Hematopoietic multipotent progenitor cell (in vitro differentiated cells): Measurements from ENCODE around the gene ING2. TPM values are rescaled to one million over a fixed set of nuclear protein-coding genes. Genes with fewer than 3 reads are reported as not detected.
"Not testable (repeated sequence)": the region's sequence is repeated elsewhere in the genome, so short reads cannot be mapped to it uniquely, and the experiment has no call there.

Experiments used
- DNase-seq, 3 donors: peaks; one replicate each; pipeline ENCODE4 v3.0.0-alpha.2; 2011 to 2015; ENCODE audit warnings: low read depth in 2 of 3, low spot score in 2 of 3
- total RNA-seq: library from RNA; depleted of rRNA; stranded (reverse); fragments of >200 nt; gene quantifications from one replicate; pipeline ENCODE4 v1.2.3, GENCODE V29; 2012

Gene ING2, protein sequence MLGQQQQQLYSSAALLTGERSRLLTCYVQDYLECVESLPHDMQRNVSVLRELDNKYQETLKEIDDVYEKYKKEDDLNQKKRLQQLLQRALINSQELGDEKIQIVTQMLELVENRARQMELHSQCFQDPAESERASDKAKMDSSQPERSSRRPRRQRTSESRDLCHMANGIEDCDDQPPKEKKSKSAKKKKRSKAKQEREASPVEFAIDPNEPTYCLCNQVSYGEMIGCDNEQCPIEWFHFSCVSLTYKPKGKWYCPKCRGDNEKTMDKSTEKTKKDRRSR
- total RNA-seq, result 14.0 TPM

DNA sequence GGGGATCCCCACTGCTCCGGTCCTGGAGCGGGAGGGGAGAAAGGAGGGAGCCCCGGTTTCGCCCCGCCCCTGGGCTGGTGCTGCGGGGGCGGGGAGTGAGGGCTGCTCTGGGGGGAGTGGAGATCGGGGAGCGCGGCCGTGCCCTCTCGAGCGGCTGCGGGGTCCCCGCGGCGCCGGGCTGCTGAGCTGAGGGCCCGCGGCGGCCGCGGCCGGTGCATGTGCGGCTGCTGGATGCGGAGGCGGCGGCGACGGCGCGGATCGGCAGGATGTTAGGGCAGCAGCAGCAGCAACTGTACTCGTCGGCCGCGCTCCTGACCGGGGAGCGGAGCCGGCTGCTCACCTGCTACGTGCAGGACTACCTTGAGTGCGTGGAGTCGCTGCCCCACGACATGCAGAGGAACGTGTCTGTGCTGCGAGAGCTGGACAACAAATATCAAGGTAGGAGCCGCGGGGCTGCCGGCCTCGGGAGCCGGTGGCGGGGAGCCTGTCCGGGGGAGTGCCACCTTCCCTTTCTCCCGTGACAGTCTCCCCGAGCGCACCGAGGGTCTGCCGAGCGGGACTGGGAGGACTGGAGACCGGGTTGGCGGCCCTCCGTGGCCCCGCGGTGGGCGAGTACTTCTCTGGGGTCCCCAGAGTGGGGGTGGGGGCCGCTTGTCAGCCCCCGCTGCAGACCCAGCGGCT is at the start of gene ING2:
Gene ING2, plus strand, starts transcription at position 129 of the 681 bp plus-strand sequence. Its CDS starts 138 bp downstream, at position 267.
- DNase-seq, result peak in 1 of 3 donors; percentile 91

DNA sequence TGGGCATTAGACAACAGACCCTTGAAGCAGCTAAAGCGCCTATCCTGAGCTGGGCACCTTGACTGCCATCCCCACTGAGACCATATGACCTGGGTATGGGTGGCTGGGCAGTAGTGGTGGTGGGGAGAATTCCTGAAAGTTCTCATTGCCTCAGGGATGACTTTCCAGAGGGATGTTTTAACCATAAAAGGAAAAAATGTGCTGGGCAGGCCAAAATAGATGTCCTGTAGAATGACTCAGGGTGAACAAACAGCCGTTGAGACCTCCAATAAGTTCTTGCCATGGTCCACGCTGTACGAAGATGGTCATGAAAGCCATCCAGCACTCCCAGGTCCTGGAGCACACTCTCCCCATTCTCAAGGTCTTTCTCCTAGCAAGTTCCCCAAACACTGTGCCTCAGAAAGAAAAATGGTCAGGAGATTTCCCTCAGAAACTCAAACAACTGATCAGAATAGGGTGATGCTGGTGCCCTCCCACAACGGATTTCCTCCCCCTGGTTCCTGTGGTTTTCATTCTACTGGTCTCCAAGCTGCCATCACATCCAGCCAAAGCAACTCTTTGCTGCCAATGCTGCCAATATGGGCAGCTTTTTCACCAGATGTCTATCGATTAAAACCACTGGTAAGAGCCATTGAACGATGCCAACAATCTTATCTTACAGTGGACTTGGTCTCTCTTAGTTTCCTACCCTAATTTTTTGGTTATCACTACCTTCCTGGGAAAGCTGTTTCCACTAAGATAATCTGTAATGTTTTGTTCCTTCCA is 49.2 kb upstream of the ING2 start:
- peak in 2 of 3 donors; percentile 67 to 84 for DNase-seq

DNA sequence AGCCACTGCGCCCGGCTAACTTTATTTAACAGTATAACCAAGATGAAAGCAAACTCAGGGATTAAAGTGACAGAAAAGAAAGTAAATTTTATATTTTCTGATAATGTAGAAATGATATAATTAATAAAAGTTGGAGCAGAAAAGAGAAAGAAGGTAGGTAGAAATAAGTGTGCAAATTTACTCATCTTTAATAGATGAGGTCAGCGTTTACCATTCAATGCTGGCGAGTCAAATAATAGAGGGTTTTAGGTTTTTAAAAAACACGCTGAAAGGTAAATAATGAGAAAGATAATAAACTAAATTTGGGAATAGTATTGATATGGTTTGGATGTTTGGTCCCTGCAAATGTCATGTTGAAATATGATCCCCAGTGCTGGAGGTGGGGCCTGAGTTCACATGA is 46.9 kb upstream of the ING2 start:
- no peak for DNase-seq

DNA sequence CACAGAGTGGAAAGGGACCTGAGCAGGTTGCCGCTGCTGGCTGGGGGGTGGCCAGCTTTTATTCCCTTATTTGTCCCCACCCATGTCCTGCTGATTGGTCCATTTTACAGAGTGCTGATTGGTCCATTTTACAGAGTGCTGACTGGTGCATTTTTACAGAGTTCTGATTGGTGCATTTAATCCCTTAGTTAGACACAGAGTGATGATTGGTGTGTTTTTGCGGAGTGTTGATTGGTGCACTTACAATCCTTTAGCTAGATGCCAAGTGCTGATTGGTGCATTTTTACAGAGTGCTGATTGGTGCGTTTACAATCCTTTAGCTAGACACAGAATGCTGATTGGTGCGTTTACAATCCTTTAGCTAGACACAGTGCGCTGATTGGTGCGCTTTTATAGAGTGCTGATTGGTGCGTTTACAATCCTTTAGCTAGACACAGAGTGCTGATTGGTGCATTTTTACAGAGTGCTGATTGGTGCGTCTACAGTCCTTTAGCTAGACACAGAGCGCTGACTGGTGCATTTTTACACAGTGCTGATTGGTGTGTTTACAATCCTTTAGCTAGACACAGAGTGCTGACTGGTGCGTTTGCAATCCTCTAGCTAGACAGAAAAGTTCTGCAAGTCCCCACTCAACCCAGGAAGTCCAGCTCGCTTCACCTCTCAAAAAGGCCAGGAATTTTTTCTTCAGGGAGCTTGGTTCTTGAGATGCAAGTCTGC is 40.8 kb upstream of the ING2 start:
- not testable (repeated sequence) for DNase-seq

DNA sequence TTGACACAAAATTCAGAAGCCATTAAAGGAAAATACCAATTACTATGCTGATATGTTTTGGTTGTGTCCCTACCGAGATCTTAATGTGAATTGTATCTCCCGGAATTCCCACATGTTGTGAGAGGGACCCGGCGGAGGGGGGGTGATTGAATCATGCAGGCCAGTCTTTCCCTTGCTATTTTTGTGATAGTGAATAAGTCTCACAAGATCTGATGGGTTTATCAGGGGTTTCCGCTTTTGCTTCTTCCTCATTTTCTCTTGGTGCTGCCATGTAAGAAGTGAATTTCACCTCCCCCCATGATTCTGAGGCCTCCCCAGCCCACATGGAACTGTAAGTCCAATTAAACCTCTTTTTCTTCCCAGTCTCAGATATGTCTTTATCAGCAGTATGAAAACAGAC is 39.0 kb upstream of the ING2 start:
- peak in 1 of 3 donors; percentile 27 for DNase-seq

DNA sequence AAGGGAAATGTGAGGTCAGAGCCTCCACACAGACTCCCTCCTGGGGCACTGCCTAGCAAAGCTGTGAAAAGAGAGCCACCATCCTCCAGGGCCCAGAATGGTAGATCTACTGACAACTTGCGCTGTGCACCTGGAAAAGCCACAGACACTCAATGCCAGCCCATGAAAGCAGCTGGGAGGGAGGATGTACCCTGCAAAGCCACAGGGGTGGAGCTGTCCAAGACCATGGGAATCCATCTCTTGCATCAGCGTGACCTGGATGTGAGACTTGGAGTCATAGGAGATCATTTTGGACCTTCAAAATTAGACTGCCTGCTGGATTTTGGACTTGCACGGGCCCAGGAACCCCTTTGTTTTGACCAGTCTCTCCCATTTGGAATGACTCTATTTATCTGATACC is 37.6 kb upstream of the ING2 start:
- no peak for DNase-seq

DNA sequence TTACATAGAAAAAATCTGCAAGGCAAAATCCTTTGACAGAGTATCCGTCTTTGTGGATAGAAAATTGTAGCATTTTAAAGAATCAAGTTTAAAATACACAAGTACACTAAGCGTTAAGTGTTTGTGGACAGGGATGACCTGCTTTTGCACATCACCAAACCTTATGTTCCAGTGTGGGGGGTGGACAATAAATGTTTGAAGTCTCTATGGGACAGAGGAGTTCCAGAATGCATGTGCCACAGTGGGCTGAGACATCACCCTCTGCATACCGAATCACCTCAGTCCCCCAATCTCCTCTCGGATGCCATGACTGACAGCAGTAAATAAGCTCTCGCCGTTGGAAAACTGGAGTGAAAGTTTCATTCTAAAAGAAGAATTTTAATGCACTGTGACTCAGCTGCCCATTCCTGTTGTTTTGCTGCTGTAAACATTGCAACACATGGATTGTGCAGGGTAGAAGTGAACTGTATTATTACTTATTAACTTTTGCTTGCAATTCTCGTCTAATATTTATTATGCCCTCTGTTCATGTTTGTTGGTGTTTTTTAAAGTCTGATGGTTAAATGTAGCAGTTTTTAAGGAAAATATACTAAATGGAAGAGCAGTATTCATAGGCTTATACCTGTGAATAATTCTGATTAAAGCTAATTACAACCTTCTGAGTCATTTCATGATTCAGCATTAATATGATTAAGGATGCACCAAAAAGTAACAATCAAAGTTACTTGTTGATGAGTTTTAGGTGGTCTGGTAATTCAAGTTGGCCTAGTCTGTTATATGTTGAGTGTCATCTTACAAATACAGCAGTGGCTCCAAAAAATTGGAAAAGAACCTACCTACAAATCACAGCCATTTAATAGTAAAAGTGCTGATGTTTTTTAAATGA is 36.4 kb upstream of the ING2 start:
- DNase-seq, result no peak

DNA sequence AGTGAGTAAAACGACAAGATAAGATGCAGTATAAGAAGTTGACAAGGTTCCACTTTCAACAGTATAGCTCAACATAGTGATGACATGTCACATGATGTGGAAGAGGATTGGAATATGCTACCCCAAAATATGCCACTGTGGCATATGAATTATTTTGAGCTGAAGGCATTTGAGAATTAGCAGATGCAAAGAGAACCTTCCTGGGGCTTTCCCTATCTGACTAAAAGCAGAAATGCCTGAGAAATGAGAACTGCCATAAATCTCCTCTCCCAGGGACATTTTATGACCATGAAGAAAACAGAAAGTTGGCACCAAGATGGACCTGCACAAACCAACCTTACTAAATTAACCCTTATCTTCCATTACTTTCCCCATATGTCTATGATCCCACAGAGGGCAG is 35.6 kb upstream of the ING2 start:
- DNase-seq, result no peak

DNA sequence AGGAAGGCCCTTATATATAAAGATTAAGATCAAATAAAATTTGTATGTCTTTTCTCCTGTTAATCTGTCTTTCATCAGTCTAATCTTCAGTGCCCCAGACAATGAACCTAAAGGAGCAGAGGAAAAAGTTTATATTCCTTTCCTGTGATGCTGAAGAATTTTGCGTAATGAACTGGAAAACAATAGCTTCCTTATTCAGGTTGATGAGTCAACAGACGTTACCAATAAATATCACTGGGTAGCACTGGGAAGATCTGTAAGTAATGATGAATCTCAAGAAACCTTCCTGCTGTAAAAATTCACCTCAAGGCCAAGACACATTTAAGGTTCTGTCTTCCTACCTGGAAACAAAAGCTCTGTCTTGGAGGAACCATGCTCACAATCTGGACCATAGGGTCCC is 34.9 kb upstream of the ING2 start:
- no peak for DNase-seq

DNA sequence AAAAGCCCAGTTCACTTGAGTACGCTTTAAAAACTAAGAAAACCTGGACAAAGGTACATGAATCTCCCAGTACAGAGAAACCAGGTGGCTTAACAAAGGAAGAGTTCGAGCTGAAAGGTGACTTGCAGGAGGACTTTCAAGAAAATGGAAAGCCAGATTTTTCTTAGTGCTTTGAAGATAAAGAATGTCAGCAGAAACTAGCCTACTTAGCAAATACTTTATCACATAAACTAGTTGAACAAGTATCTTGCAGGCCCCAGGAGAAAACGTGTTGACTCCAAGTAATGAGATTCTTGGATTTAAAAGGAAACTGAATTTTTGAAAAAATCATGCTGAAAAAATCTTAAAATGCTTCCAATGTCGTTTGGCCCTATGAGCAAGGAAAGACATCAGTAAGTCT is 34.0 kb upstream of the ING2 start:
- DNase-seq, result no peak

DNA sequence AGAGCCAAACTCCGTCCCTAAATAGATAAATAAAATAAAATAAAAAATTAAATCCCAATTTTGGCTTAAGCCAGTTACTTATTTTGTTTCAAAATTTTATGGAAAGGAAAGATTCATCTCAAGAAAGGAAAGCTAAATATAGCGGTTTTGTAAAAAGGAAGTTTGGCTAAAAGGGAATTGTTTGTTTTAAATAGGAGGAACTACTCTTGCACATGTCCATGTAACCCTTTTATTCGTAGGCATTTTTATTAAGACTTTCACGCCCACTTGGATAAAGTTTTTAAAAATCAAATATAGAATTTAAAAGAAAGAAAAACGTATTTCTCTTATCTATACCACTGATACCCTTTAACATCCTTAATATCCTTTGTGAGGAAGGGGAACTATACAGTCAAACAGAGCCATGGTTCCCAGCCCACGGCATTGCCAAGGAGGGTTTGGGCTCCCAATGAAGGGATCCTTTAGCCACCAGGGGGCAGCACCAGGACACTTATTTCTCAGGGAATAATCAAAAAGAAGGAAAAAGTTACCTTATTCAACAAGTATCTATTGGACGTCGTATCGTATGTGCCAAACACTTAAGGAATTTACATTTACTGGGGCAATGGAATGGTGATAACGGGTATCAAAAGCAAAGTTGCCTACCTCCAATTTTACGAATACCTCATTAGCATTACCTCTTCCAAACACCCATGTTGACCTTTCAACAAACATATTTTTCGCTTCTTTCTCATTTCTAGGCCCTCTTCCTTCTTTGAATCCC is 32.7 kb upstream of the ING2 start:
- DNase-seq, result peak; percentile 45 to 87 (median 76)

DNA sequence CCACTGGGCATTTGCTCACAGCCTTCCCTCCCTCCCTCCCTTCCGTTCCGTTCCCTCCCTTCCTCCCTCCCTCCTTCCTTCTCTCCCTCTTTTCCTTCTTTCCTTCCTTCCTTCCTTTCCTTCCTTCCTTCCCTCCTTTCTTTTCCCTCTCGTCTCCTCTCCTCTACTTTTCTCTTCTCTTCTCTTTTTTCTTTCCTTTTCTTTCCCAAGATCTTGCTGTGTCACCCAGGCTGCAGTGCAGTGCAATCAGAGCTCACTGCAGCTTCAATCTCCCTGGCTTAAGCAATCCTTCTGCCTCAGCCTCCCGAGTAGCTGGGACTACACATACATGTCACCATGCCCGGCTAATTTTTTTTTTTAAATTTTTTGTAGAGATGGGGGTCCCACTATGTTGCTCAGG is 26.7 kb upstream of the ING2 start:
- DNase-seq, result no peak

DNA sequence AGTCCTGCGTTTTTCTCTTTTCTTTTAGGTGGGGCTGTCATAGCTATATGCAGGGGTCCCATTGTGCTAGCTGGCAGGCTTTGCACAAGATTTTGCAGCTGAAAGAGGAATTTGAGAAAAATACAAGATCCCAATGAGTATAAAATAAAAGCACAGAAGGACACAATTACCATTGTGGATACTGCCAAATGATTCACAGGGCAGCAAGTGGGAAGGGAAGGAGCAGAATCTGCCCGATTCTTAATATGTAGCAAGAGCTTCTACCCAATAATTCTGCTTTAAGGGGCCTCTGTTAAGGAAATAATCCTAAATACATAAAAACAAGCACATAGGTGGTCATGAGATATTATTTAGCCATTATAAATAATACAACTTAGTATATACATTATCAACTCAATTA is 25.9 kb upstream of the ING2 start:
- DNase-seq, result no peak

DNA sequence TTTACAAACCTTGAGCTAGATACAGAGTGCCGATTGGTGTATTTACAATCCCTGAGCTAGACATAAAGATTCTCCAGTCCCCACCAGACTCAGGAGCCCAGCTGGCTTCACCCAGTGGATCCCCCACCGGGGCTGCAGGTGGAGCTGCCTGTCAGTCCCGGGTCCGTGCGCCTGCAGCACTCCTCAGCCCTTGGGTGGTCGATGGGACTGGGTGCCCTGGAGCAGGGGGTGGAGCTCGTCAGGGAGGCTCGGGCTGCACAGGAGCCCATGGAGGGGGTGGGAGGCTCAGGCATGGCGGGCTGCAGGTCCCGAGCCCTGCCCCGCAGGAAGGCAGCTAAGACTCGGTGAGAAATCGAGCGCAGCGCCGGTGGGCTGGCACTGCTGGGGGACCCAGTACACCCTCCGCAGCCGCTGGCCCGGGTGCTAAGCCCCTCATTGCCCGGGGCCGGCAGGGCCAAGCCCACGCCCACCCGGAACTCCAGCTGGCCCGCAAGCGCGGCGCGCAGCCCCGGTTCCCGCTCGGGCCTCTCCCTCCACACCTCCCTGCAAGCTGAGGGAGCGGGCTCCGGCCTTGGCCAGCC is 22.3 kb upstream of the ING2 start:
- DNase-seq, result not testable (repeated sequence)

DNA sequence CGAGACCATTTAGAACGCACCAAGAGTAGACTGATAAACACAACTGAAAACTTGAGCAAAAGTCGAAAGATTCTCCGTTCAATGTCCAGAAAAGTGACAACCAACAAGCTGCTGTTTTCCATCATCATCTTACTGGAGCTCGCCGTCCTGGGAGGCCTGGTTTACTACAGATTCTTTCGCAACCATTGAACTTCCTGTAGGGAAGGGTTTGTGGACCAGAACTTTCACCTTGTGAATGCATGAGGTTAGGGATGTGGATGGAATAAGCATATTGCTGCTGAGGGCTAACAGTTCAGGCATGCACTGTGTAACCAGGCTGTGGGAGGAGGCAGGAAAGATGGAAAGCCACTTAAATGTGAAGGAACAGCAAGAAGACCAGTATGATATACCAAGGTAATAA is 20.9 kb upstream of the ING2 start:
- DNase-seq, result no peak

DNA sequence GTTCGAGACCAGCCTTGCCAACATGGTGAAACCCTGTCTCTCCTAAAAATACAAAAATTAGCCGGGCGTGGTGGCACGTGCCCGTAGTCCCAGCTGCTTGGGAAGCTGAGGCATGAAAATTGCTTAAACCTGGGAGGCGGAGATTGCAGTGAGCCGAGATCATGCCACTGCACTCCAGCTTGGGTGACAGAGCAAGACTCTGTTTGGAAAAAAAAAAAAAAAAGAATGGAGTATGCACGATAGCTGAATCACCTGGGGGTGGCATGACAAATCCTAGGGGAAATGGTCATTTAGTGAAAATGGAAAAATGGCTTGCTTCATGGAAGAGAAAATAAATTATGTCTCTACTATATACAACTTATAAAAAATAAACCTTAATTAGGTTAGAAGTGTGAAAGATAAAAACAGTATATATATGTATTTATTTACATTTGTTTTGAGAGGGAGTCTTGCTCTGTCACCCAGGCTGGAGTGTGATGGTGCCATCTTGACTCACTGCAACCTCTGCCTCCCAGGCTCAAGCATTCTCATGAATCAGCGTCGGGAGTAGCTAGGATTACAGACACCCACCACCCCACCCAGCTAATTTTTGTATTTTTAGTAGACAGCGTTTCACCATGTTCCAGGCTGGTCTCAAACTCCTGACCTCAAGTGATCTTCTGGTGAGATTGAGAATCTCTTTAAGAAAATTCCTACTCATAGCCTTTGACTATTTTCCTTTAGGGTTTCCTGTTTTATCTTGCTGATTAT is 19.3 kb upstream of the ING2 start:
- no peak for DNase-seq

DNA sequence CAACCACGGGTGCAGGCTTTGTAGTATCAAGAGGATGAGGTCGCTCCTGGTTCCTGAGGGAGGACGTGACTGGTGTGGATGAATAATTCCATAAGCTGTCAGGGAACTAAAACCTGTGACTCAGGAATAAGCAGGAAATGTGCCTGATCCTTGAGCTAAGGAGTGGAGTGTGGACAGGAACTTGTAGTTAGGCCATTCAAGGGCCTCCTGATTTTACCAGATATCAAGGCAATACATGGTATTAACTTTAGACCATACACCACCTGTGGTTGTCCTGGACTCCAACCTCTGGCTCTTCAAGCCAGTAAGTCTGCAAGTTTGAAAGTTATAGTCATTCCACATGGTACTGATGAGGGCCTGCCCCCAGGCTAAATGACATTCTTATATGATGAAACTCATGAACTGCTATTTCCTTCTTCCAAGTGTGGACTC is 12.1 kb upstream of the ING2 start:
- no peak for DNase-seq

DNA sequence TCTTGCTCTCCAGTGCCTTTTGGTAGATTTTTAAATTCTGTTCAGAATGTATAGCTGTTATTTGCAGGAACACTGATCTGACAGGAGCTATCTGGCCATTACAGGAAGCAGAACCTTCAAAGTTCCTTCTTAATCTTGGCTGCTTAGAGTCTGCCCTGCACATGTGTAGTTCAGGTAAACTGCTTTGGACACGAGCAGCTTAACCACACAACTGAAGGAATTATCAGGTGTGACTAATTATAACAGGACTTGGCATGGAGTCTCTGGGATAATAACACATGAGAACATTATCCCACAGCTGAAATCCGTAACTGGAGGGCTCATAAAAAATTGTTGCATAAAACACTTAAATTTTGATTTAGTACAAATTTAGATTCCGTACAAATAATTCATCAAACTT is 11.6 kb upstream of the ING2 start:
- DNase-seq, result no peak
